Measurements from ENCODE around the gene RPL35. TPM values are rescaled to one million over a fixed set of nuclear protein-coding genes. Genes with fewer than 3 reads are reported as not detected.

RPL35 gene
- total and polyA plus RNA-seq, 2 donors (not counting 1 experiment from before 2014, with no cell fraction given) = 1,593 to 1,957 TPM

DNA sequence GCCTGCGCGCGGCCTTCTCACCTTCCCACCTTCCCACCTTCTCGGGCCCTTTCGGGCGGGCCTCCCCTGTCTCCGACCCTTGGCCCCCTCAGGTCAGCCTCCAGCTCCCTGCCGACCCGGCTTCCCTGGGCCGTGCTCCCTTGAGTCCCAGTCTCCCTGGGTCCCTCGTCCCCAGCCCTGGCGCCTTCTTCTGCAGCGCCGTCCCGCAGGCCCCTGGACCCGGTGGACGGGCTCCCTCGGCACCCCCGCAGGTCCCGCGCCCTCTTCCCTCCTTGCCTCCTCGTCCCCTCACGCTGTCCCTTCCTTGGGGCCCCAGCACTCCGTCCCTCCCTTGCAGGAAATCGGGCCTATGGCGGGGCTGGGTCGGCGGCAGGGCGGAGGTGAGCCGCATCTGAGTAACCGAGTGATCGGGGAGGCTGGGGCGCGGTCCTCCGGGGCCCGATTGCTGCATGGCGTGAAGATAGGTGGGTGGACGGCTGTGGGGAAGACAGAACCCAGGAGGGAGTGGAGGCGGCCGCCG, 7.8 kb upstream of the RPL35 start:
- peaks cover 59% of the 10 kb centered on the region for H3K79me2 ChIP-seq (ENCODE audit: control insufficient read depth, insufficient read depth, low read length)
- no peak overlapping the region for H2AFZ ChIP-seq (ENCODE audit: low read length)
- H3K4me3 ChIP-seq (replicated peaks in 1 of 4; ENCODE audit: control extremely low read depth in 1 of 4, insufficient read depth in 1 of 4, low read depth in 3 of 4, low read length in 4 of 4) = peak overlapping the region; percentile 77 to 90 (median 87)
- peak overlapping the region; percentile 94 for H3K9ac ChIP-seq (ENCODE audit: insufficient read depth, low read length)
- H3K4me2 ChIP-seq (ENCODE audit: extremely low read depth, insufficient read depth, low read length) = peak overlapping the region; percentile 99
- no peaks in the 10 kb centered on the region for H3K9me3 ChIP-seq (ENCODE audit: control insufficient read depth, insufficient read depth, low read depth, low read length)
- no peaks in the 10 kb centered on the region for H3K27me3 ChIP-seq (ENCODE audit: control insufficient read depth, insufficient read depth, low read length)
- peaks cover 16% of the 10 kb centered on the region for H3K4me1 ChIP-seq (ENCODE audit: control insufficient read depth, extremely low read depth, insufficient read depth, low read length)
- H3K27ac ChIP-seq (ENCODE audit: insufficient read depth, low read length) = peak overlapping the region; percentile 88
- H4K20me1 ChIP-seq (ENCODE audit: control insufficient read depth, extremely low read depth, insufficient read depth, low read length) = no peaks in the 10 kb centered on the region
- peak in 1 of 2 donors; percentile 20 for DNase-seq (ENCODE audit: low read depth in 2 of 2)
- TF ChIP-seq EZH2 (IDR thresholded peaks at IDR 0.05; ENCODE audit: low read length, missing control alignments) = no peak
- TF ChIP-seq, protein P1, sequence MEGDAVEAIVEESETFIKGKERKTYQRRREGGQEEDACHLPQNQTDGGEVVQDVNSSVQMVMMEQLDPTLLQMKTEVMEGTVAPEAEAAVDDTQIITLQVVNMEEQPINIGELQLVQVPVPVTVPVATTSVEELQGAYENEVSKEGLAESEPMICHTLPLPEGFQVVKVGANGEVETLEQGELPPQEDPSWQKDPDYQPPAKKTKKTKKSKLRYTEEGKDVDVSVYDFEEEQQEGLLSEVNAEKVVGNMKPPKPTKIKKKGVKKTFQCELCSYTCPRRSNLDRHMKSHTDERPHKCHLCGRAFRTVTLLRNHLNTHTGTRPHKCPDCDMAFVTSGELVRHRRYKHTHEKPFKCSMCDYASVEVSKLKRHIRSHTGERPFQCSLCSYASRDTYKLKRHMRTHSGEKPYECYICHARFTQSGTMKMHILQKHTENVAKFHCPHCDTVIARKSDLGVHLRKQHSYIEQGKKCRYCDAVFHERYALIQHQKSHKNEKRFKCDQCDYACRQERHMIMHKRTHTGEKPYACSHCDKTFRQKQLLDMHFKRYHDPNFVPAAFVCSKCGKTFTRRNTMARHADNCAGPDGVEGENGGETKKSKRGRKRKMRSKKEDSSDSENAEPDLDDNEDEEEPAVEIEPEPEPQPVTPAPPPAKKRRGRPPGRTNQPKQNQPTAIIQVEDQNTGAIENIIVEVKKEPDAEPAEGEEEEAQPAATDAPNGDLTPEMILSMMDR (conservative IDR thresholded peaks at IDR 0.05 in 1 of 2, IDR thresholded peaks at IDR 0.05 in 1 of 2; ENCODE audit: low read depth in 1 of 2, low read length in 2 of 2) = no peak
- H3K36me3 ChIP-seq (ENCODE audit: control insufficient read depth, insufficient read depth, low read length) = peaks cover 10% of the 10 kb centered on the region

DNA sequence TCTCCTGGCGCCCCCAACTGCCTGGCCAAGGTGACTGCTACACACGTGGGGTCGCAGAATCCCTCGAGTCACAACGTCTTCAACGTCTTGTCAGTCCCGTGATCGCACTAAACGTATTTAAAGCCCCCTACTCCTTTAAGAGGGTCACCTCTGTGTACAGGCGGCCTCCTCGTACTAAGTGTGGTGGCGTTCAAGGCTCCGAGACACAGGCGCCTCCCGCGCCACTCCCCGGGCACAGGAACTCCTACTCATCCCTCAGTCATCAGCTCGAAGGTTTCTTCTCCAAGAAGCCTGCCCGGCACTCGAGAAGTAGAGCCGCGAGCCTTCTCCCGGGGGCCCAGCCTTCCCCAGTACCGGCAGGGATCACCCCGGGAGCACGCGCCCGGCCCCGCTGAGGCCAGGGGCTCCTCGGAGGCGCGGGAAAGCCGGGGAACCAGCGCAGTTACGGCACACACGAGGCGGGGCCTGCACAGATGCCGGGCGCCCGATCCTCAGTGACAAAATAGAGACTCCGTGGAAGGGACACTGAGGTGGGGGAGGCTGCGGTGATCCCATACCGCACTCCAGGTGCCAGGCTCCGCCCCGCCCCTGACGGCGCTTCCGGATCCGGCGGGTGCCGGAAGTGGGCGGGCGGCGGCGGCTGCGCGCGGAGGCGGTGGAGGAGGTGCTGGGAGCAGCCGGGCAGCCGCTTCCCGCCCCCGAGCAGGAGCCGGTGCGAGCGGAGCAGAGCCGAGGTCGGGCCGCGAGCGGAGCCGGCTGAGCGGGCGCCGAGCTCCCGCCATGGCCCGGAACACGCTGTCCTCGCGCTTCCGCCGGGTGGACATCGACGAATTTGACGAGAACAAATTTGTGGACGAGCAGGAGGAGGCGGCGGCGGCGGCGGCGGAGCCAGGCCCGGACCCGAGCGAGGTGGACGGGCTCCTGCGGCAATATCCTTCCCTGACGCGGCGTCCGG, 7.0 kb upstream of the RPL35 start:
- TF ChIP-seq, protein P1 (conservative IDR thresholded peaks at IDR 0.05 in 1 of 2, IDR thresholded peaks at IDR 0.05 in 1 of 2; ENCODE audit: low read depth in 1 of 2, low read length in 2 of 2) = peak in 1 of 2 donors; percentile 19
- no peak for TF ChIP-seq EZH2 (IDR thresholded peaks at IDR 0.05; ENCODE audit: low read length, missing control alignments)
- Histone ChIP-seq H3K27ac (ENCODE audit: insufficient read depth, low read length) (peak overlapping the region; percentile 96), H3K36me3 (ENCODE audit: control insufficient read depth, insufficient read depth, low read length) (peaks cover 10% of the 10 kb centered on the region), H2AFZ (ENCODE audit: low read length) (peak overlapping the region; percentile 49), H3K4me3 (replicated peaks in 1 of 4; ENCODE audit: control extremely low read depth in 1 of 4, insufficient read depth in 1 of 4, low read depth in 3 of 4, low read length in 4 of 4) (peak overlapping the region; percentile 77 to 90 (median 87)), H3K9me3 (ENCODE audit: control insufficient read depth, insufficient read depth, low read depth, low read length) (no peaks in the 10 kb centered on the region), H3K79me2 (ENCODE audit: control insufficient read depth, insufficient read depth, low read length) (peaks cover 54% of the 10 kb centered on the region), H3K4me2 (ENCODE audit: extremely low read depth, insufficient read depth, low read length) (peak overlapping the region; percentile 99), H3K4me1 (ENCODE audit: control insufficient read depth, extremely low read depth, insufficient read depth, low read length) (peaks cover 16% of the 10 kb centered on the region), H3K9ac (ENCODE audit: insufficient read depth, low read length) (peak overlapping the region; percentile 94), H4K20me1 (ENCODE audit: control insufficient read depth, extremely low read depth, insufficient read depth, low read length) (no peaks in the 10 kb centered on the region), H3K27me3 (ENCODE audit: control insufficient read depth, insufficient read depth, low read length) (no peaks in the 10 kb centered on the region)
- peak; percentile 68 to 78 for DNase-seq (ENCODE audit: low read depth in 2 of 2)

DNA sequence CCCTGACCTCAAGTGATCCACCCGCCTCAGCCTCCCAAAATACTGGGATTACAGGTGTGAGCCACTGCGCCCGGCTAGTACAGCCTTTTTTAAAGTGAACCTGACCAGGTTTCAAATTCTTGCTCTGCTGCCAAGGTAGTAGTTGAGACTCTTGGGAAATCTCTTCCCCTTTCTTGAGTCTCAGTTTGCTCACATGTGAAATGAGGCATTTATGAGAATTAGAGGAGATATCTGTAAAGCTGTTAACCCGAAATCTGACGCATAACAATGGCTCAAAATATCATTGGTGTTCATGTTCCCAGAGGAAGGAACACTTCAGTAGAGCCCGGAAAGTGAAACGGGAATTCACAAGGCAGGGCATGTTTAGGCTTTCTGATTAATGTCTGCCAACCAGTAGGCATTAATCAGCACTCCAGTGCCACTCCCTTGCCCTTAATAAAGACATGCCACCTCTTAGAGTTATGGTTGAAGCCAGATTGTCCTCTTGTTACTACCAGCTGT, 1.7 kb upstream of the RPL35 start:
- Histone ChIP-seq H3K4me2 (ENCODE audit: extremely low read depth, insufficient read depth, low read length) (no peak overlapping the region), H3K27ac (ENCODE audit: insufficient read depth, low read length) (no peak overlapping the region), H3K4me1 (ENCODE audit: control insufficient read depth, extremely low read depth, insufficient read depth, low read length) (peaks cover 3% of the 10 kb centered on the region), H3K4me3 (replicated peaks in 1 of 4; ENCODE audit: control extremely low read depth in 1 of 4, insufficient read depth in 1 of 4, low read depth in 3 of 4, low read length in 4 of 4) (no peak overlapping the region), H3K27me3 (ENCODE audit: control insufficient read depth, insufficient read depth, low read length) (no peaks in the 10 kb centered on the region), H3K9ac (ENCODE audit: insufficient read depth, low read length) (no peak overlapping the region), H4K20me1 (ENCODE audit: control insufficient read depth, extremely low read depth, insufficient read depth, low read length) (peaks cover 2% of the 10 kb centered on the region), H2AFZ (ENCODE audit: low read length) (no peak overlapping the region), H3K79me2 (ENCODE audit: control insufficient read depth, insufficient read depth, low read length) (peaks cover 39% of the 10 kb centered on the region), H3K9me3 (ENCODE audit: control insufficient read depth, insufficient read depth, low read depth, low read length) (no peaks in the 10 kb centered on the region), H3K36me3 (ENCODE audit: control insufficient read depth, insufficient read depth, low read length) (peaks cover 23% of the 10 kb centered on the region)
- TF ChIP-seq, protein P1 (conservative IDR thresholded peaks at IDR 0.05 in 1 of 2, IDR thresholded peaks at IDR 0.05 in 1 of 2; ENCODE audit: low read depth in 1 of 2, low read length in 2 of 2) = no peak
- no peak for TF ChIP-seq EZH2 (IDR thresholded peaks at IDR 0.05; ENCODE audit: low read length, missing control alignments)
- no peak for DNase-seq (ENCODE audit: low read depth in 2 of 2)
